BLaER1 treated with 17β-estradiol and CSF1 and Interleukin-3, amounts not matched to agents 10 nM and 100 nM (cell line): Measurements from ENCODE around the gene SLC44A3.

Source experiments
- H3K27ac ChIP-seq, 11 experiments: shearing (Covaris generic); formaldehyde crosslinking; 2 replicates each; pipeline ENCODE4 v1.8.1; 2022
- H3K27me3 ChIP-seq, 11 experiments: shearing (Covaris generic); formaldehyde crosslinking; 2 replicates each; pipeline ENCODE4 v1.8.1; 2022
- H3K36me3 ChIP-seq, 11 experiments: shearing (Covaris generic); formaldehyde crosslinking; 2 replicates each; pipeline ENCODE4 v1.8.1; 2022
- H3K4me1 ChIP-seq, 10 experiments: shearing (Covaris generic); formaldehyde crosslinking; 2 replicates each; pipeline ENCODE4 v1.8.1; 2022
- H3K4me2 ChIP-seq, 11 experiments: shearing (Covaris generic); formaldehyde crosslinking; 2 replicates each; pipeline ENCODE4 v1.8.1; 2022
- H3K4me3 ChIP-seq, 10 experiments: shearing (Covaris generic); formaldehyde crosslinking; 2 replicates each; pipeline ENCODE4 v1.8.1; 2022
- H3K9ac ChIP-seq, 11 experiments: shearing (Covaris generic); formaldehyde crosslinking; 2 replicates each; pipeline ENCODE4 v1.8.1; 2022
- H3K9me3 ChIP-seq, 11 experiments: shearing (Covaris generic); formaldehyde crosslinking; replicated peaks in 1 of 11; 2 replicates each; pipeline ENCODE4 v1.8.1; 2022
- H4K20me1 ChIP-seq, 11 experiments: shearing (Covaris generic); formaldehyde crosslinking; 2 replicates each; pipeline ENCODE4 v1.8.1; 2022
- Cebpa-rat ChIP-seq, 11 experiments: shearing (Covaris generic); IDR thresholded peaks; 2 replicates each; pipeline ENCODE4 v1.8.1; 2022

SLC44A3 gene

DNA sequence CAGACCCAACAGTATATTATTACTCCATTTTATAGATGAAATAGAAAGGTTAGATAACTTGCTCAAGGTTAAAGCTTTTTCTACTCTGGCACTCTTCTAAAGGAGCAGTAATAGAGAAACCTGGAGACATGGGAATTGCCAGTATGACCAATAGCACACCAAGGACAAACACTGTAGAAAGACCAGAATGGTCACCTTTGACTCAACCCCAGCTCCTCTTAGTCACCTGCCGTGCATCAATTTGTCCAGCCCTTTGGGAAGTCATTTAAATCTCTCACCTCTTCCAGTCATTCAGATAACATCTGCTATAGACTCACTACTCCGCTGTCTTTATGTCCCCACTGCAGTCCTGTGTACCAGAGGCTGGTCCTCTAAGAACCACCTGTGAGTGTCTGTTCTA lies 23.9 kb upstream of the SLC44A3 start:
- TF ChIP-seq Cebpa-rat (IDR thresholded peaks at IDR 0.05), result no peak
- Histone ChIP-seq H3K4me3 (no peak overlapping the region), H3K4me2 (peak overlapping the region in 10 of 11 experiments; percentile 40 to 79 (median 66); a peak in 17 of 22 replicates), H3K27me3 (no peaks in the 10 kb centered on the region), H4K20me1 (no peaks in the 10 kb centered on the region), H3K4me1 (peaks cover 61 to 78% (median 69%) of the 10 kb centered on the region in 10 experiments), H3K9ac (peak overlapping the region in 2 of 11 experiments; percentile 52 to 57; a peak in 1 of 22 replicates), H3K27ac (peak overlapping the region in 10 of 11 experiments; percentile 28 to 78 (median 68); a peak in 18 of 22 replicates), H3K36me3 (no peaks in the 10 kb centered on the region), H3K9me3 (peaks cover 0 to 32% (median 20%) of the 10 kb centered on the region in 11 experiments; a peak in 16 of 22 replicates)

- H3K4me1 ChIP-seq, result peaks cover 62 to 76% (median 67%) of the 10 kb centered on the region in 10 experiments
- peak overlapping the region; percentile 0 to 75 (median 65); a peak in 13 of 22 replicates for H3K4me2 ChIP-seq
- H3K27ac ChIP-seq, result peak overlapping the region in 5 of 11 experiments; percentile 1 to 78 (median 15); a peak in 6 of 22 replicates
- TF ChIP-seq Cebpa-rat (IDR thresholded peaks at IDR 0.05), result no peak
- no peaks in the 10 kb centered on the region for H4K20me1 ChIP-seq
- H3K36me3 ChIP-seq, result no peaks in the 10 kb centered on the region
- H3K4me3 ChIP-seq, result no peak overlapping the region
- no peaks in the 10 kb centered on the region for H3K27me3 ChIP-seq
- no peak overlapping the region for H3K9ac ChIP-seq
- H3K9me3 ChIP-seq, result peaks cover 0 to 32% (median 20%) of the 10 kb centered on the region in 11 experiments; a peak in 16 of 22 replicates
Observed at GRCh38 chr1:94797291-94797690, 22.9 kb upstream of the SLC44A3 start.

- peak overlapping the region; percentile 10 to 73 (median 61) for H3K4me2 ChIP-seq
- no peak overlapping the region for H3K9ac ChIP-seq
- peaks cover 0 to 32% (median 20%) of the 10 kb centered on the region in 11 experiments; a peak in 16 of 22 replicates for H3K9me3 ChIP-seq
- H3K27me3 ChIP-seq, result no peaks in the 10 kb centered on the region
- peak overlapping the region in 7 of 11 experiments; percentile 10 to 34 (median 23); a peak in 6 of 22 replicates for H3K27ac ChIP-seq
- no peaks in the 10 kb centered on the region for H4K20me1 ChIP-seq
- H3K4me3 ChIP-seq, result no peak overlapping the region
- TF ChIP-seq Cebpa-rat (IDR thresholded peaks at IDR 0.05), result no peak
- H3K4me1 ChIP-seq, result peaks cover 57 to 76% (median 63%) of the 10 kb centered on the region in 10 experiments
- H3K36me3 ChIP-seq, result no peaks in the 10 kb centered on the region
Observed at GRCh38 chr1:94798054-94798453, 22.1 kb upstream of the SLC44A3 start.

DNA sequence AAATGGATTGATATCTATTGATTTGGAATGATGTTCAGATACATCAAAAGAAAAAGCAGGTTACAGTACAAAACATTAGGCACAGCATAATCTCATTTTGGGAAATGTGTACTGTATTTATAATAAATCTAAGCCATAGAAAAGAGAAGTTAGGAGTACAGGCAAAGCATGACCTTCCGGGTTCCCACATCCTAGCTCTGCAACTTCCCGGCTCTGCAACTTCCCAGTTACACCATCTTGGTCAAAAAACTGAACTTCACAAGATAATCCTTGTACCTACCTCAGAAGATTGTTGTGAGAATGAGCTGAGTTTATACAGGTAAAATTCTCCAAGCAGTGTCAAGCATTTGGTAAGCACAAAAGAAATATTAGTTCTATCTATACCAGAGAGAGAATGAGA lies 21.7 kb upstream of the SLC44A3 start:
- no peak for TF ChIP-seq Cebpa-rat (IDR thresholded peaks at IDR 0.05)
- H3K4me2 ChIP-seq, result peak overlapping the region; percentile 10 to 73 (median 61); a peak in 20 of 22 replicates
- no peaks in the 10 kb centered on the region for H4K20me1 ChIP-seq
- H3K9ac ChIP-seq, result no peak overlapping the region
- H3K27me3 ChIP-seq, result no peaks in the 10 kb centered on the region
- H3K4me3 ChIP-seq, result no peak overlapping the region
- no peaks in the 10 kb centered on the region for H3K36me3 ChIP-seq
- peaks cover 0 to 30% (median 20%) of the 10 kb centered on the region in 11 experiments; a peak in 16 of 22 replicates for H3K9me3 ChIP-seq
- peaks cover 52 to 76% (median 62%) of the 10 kb centered on the region in 10 experiments for H3K4me1 ChIP-seq
- peak overlapping the region in 6 of 11 experiments; percentile 10 to 34 (median 24); a peak in 5 of 22 replicates for H3K27ac ChIP-seq

DNA sequence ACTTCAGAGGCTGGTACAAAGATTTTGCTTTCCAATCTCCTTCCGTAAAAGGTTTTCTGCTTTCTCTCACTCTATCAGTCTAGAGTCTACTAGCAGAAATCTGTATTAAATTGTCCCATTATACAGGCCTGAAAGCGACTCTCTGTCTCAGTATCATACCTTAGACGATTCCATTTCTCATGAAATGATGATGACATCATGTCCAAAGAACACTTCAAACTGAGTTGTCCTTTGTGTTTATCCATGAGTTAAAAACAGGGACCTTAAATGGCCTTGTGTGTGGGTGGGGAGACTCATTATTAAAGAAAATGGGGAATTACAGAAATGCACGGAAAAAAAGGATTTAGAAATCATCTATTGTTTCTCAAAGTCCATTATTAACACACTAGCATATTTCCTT lies 21.0 kb upstream of the SLC44A3 start:
- no peak for TF ChIP-seq Cebpa-rat (IDR thresholded peaks at IDR 0.05)
- Histone ChIP-seq H4K20me1 (no peaks in the 10 kb centered on the region), H3K36me3 (no peaks in the 10 kb centered on the region), H3K9me3 (peaks cover 0 to 28% (median 15%) of the 10 kb centered on the region in 11 experiments; a peak in 16 of 22 replicates), H3K9ac (no peak overlapping the region), H3K4me1 (peaks cover 46 to 73% (median 63%) of the 10 kb centered on the region in 10 experiments), H3K27me3 (no peaks in the 10 kb centered on the region), H3K4me3 (no peak overlapping the region), H3K27ac (peak overlapping the region in 1 of 11 experiments; percentile 1; a peak in 1 of 22 replicates), H3K4me2 (peak overlapping the region in 4 of 11 experiments; percentile 39 to 73 (median 48); a peak in 7 of 22 replicates)

DNA sequence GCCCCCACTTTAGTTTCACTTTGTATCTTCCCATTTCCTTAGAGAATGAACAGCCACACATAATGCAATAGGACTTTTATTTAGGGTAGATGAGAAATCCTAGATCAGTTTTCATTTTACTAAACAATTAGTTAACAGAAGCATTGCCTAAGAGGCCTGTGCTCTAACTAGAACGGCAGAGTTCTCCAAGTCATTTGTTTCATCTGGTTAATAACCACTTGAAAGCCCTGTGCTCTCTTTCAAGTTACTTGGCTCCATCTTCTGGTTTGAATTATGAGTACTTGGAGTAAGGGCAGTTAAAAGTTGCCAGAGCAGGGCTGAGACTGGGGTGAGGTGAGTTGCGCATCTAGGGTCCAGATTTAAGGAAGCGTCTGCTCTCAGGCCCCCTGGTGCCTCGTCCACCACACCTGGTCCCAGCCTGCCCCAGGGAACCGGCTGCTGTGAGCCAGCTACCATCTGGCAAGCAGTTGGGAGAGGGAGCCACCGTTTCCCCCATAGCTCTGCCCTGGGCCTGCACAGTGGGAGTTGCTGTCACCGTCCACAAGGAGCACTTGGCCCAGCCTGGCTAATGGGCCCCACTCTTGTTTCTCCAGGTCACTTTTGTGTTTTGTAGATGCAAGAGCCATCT lies 18.1 kb upstream of the SLC44A3 start:
- H3K4me1 ChIP-seq, result peaks cover 38 to 57% (median 49%) of the 10 kb centered on the region in 10 experiments
- H3K36me3 ChIP-seq, result no peaks in the 10 kb centered on the region
- no peaks in the 10 kb centered on the region for H4K20me1 ChIP-seq
- H3K9me3 ChIP-seq, result peaks cover 0 to under 1% (median 0%) of the 10 kb centered on the region in 11 experiments; a peak in 2 of 22 replicates
- H3K27ac ChIP-seq, result peak overlapping the region in 9 of 11 experiments; percentile 0 to 59 (median 41); a peak in 14 of 22 replicates
- H3K4me2 ChIP-seq, result peak overlapping the region; percentile 32 to 74 (median 55); a peak in 21 of 22 replicates
- no peak overlapping the region; a peak in 1 of 20 replicates for H3K4me3 ChIP-seq
- TF ChIP-seq Cebpa-rat (IDR thresholded peaks at IDR 0.05), result no peak
- no peaks in the 10 kb centered on the region for H3K27me3 ChIP-seq
- peak overlapping the region in 9 of 11 experiments; percentile 15 to 50 (median 32); a peak in 11 of 22 replicates for H3K9ac ChIP-seq

DNA sequence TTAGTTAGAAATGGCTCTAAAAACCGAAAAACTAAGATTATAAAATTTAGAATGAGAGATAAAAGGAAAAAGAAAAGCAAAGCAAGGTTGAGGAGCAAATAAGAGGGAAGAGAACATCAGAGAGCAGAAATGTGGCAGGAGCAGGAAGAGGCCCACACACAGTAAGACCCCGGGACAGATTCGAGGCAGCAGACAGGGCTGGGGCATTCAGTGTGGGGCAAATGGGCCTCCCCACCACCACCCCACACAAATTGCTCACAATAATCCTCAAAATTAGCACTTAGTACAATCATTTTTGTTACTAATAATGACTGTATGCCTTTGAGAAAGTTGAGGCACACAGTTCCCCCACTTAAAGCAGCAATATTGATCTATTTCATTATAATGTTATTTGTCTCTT lies 17.1 kb upstream of the SLC44A3 start:
- H4K20me1 ChIP-seq, result no peaks in the 10 kb centered on the region
- peak overlapping the region in 3 of 11 experiments; percentile 0 to 37 (median 19); a peak in 1 of 22 replicates for H3K4me2 ChIP-seq
- no peak overlapping the region for H3K4me3 ChIP-seq
- peak overlapping the region in 2 of 11 experiments; percentile 20 to 33; a peak in 3 of 22 replicates for H3K27ac ChIP-seq
- no peaks in the 10 kb centered on the region for H3K9me3 ChIP-seq
- TF ChIP-seq Cebpa-rat (IDR thresholded peaks at IDR 0.05), result no peak
- peaks cover 36 to 57% (median 49%) of the 10 kb centered on the region in 10 experiments for H3K4me1 ChIP-seq
- H3K36me3 ChIP-seq, result no peaks in the 10 kb centered on the region
- no peaks in the 10 kb centered on the region for H3K27me3 ChIP-seq
- peak overlapping the region in 3 of 11 experiments; percentile 4 to 34 (median 23); a peak in 1 of 22 replicates for H3K9ac ChIP-seq

DNA sequence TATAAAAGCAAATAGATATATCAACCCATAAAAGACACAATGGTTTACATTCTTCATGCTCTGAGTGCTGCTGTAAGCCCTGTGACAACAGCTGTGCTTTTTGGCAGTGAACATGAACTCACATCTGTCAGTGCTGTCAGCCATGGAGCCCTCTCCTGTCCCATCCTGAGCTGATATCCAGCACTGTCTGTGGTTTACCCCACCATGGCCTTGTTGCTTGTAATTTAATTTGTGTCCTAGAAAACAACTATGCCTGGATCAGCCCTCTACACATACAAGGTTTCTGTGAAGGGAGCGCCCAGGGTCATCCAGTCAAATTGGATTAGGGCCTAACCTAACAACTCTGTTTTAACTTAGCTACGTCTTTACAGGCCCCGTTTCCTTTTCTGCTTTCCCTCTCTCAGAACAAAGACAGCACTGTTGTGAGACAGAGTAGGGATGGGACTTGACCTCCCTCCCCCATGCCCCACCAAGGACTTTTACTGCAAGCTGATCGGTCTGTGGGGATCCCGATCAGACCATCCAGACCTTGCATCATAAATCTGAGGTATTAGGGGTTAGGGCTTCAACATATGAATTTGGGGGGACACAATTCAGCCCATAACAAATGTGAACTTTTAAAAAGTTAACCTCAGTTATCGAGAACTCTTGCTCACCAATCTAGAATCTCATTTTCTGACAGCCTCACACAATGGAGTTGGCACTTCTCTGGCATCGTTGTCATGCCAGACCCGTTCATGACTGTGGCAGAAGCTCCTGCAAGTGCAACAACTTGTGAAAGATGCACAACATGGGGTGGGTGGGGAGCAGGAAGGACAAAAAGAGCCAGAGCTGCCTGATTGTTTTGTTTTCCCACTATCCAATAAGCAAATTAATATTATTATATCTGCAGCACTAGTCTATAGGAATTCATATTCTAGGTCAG lies 16.4 kb upstream of the SLC44A3 start:
- Histone ChIP-seq H3K36me3 (no peaks in the 10 kb centered on the region), H3K4me2 (peak overlapping the region in 3 of 11 experiments; percentile 0 to 37 (median 19); a peak in 1 of 22 replicates), H3K4me3 (no peak overlapping the region), H3K27me3 (no peaks in the 10 kb centered on the region), H4K20me1 (no peaks in the 10 kb centered on the region), H3K4me1 (peaks cover 30 to 52% (median 44%) of the 10 kb centered on the region in 10 experiments), H3K9me3 (no peaks in the 10 kb centered on the region), H3K9ac (peak overlapping the region in 4 of 11 experiments; percentile 4 to 34 (median 16); a peak in 1 of 22 replicates), H3K27ac (peak overlapping the region in 2 of 11 experiments; percentile 20 to 33; a peak in 3 of 22 replicates)
- no peak for TF ChIP-seq Cebpa-rat (IDR thresholded peaks at IDR 0.05)
